ENCODE measurements around the gene COL27A1. TPM values are rescaled to one million over a fixed set of nuclear protein-coding genes. Genes with fewer than 3 reads are reported as not detected.

Gene COL27A1
- polyA plus RNA-seq, 1 of the 3 experiments (the other 2 are of a cell fraction), result 8.7 TPM

- ChIA-PET POLR2A (no interaction called here), CTCF (interaction anchor here (0.6 kb wide), 1 partner anchor 202 kb away, joined by 3 read pairs; no protein-coding TSS in a partner anchor)
- no peak for DNase-seq
- Histone ChIP-seq H3K9ac (no peak overlapping the region), H3K27ac (ENCODE audit: low read depth in 2 of 2, low read length in 1 of 2) (no peak overlapping the region), H3K27me3 (ENCODE audit: insufficient read depth) (no peaks in the 10 kb centered on the region), H3K4me1 (ENCODE audit: control insufficient read depth in 1 of 2, insufficient read depth in 2 of 2, low read depth in 1 of 2, low read length in 1 of 2) (no peaks in the 10 kb centered on the region), H3K4me3 (ENCODE audit: low read depth in 2 of 2, low read length in 1 of 2) (no peak overlapping the region), H2AFZ (ENCODE audit: low read depth) (no peak overlapping the region), H3K9me2 (no peaks in the 10 kb centered on the region), H3K79me2 (ENCODE audit: insufficient read depth) (no peaks in the 10 kb centered on the region), H3K9me3 (no peaks in the 10 kb centered on the region), H4K20me1 (ENCODE audit: insufficient read depth) (no peaks in the 10 kb centered on the region), H3K4me2 (no peak overlapping the region), H3F3A (replicated peaks; ENCODE audit: insufficient read depth) (no peaks in the 10 kb centered on the region), H3K36me3 (replicated peaks in 1 of 2; ENCODE audit: control insufficient read depth in 1 of 2, insufficient read depth in 2 of 2, low read length in 1 of 2) (peaks cover 0 to 3% of the 10 kb centered on the region in 2 experiments)
- no peak for TF ChIP-seq SMC3 (IDR thresholded peaks at IDR 0.05; ENCODE audit: low read depth, low read length)
- TF ChIP-seq ZBTB33 (IDR thresholded peaks at IDR 0.05; ENCODE audit: borderline replicate concordance, low read depth), result no peak
- TF ChIP-seq USF2 (IDR thresholded peaks at IDR 0.05; ENCODE audit: borderline replicate concordance, low read depth, low read length), result no peak
- TF ChIP-seq MAX (IDR thresholded peaks at IDR 0.05; ENCODE audit: low read depth), result no peak
- no peak for TF ChIP-seq NFIC (IDR thresholded peaks at IDR 0.05; ENCODE audit: borderline replicate concordance)
- no peak for TF ChIP-seq TEAD4 (IDR thresholded peaks at IDR 0.05; ENCODE audit: borderline replicate concordance, insufficient read depth)
- 91% methylated on average over 22 of the region's 22 CpGs for WGBS (ENCODE audit: low lambda C conversion rate)
Measured at GRCh38 chr9:114310471-114311450, 155.4 kb downstream of the COL27A1 start.

- whole genome bisulfite sequencing (ENCODE audit: low lambda C conversion rate), result 95% methylated on average over 28 of the region's 28 CpGs
- Histone ChIP-seq H3K36me3 (replicated peaks in 1 of 2; ENCODE audit: control insufficient read depth in 1 of 2, insufficient read depth in 2 of 2, low read length in 1 of 2) (peaks cover 0 to 3% of the 10 kb centered on the region in 2 experiments), H3K79me2 (ENCODE audit: insufficient read depth) (no peaks in the 10 kb centered on the region), H3K4me1 (ENCODE audit: control insufficient read depth in 1 of 2, insufficient read depth in 2 of 2, low read depth in 1 of 2, low read length in 1 of 2) (no peaks in the 10 kb centered on the region), H3K4me3 (ENCODE audit: low read depth in 2 of 2, low read length in 1 of 2) (no peak overlapping the region), H3K9ac (no peak overlapping the region), H3K27ac (ENCODE audit: low read depth in 2 of 2, low read length in 1 of 2) (no peak overlapping the region), H3K4me2 (no peak overlapping the region), H3K9me2 (no peaks in the 10 kb centered on the region), H3K27me3 (ENCODE audit: insufficient read depth) (no peaks in the 10 kb centered on the region), H2AFZ (ENCODE audit: low read depth) (no peak overlapping the region), H3F3A (replicated peaks; ENCODE audit: insufficient read depth) (no peaks in the 10 kb centered on the region), H3K9me3 (no peaks in the 10 kb centered on the region), H4K20me1 (ENCODE audit: insufficient read depth) (no peaks in the 10 kb centered on the region)
- no peak for DNase-seq
- CTCF ChIA-PET, result no interaction called here
- POLR2A ChIA-PET, result no interaction called here
- no peak for TF ChIP-seq RAD21 (IDR thresholded peaks at IDR 0.05; ENCODE audit: low read length)
- TF ChIP-seq JUND (IDR thresholded peaks at IDR 0.05), result no peak
- TF ChIP-seq EZH2phosphoT487 (IDR thresholded peaks at IDR 0.05; ENCODE audit: borderline replicate concordance, low read depth), result no peak
- no peak for TF ChIP-seq SMC3 (IDR thresholded peaks at IDR 0.05; ENCODE audit: low read depth, low read length)
- TF ChIP-seq PBX3 (IDR thresholded peaks at IDR 0.05), result no peak
- TF ChIP-seq GATA2 (CRISPR knock-in tag; IDR thresholded peaks at IDR 0.05), result no peak
- no peak for TF ChIP-seq ZBTB33 (IDR thresholded peaks at IDR 0.05; ENCODE audit: borderline replicate concordance, low read depth)
- no peak for TF ChIP-seq CTCF (IDR thresholded peaks at IDR 0.05)
- TF ChIP-seq YY1 (IDR thresholded peaks at IDR 0.05; ENCODE audit: low read depth), result no peak
- no peak for TF ChIP-seq CHD2 (IDR thresholded peaks at IDR 0.05; ENCODE audit: low read length, partially characterized antibody)
Measured at GRCh38 chr9:114311571-114312512, 156.5 kb downstream of the COL27A1 start.
